ENCODE data around the gene SLC6A1.
"Not testable (repeated sequence)": the region's sequence is repeated elsewhere in the genome, so short reads cannot be mapped to it uniquely, and the experiment has no call there.

SLC6A1 gene

DNA sequence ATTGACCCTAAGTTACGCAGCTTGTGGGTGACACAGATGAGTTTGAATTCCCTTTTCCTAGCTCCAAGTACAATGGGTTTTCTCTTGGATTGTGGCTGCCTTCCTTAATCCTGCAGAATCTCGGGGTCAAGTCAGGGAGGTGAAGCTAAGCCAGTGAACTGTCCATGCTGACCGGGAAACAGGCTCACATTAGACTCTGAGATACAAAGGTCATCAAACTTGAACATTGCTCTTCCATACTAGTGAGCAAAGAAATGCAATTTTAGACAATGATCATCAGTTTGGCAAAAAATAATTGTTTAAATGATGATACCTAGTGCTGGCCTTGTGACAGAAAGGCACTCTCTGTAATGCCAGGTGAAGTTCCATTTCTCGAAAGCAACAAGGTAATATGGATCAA is 31.6 kb downstream of the SLC6A1 start:
- DNase-seq = no peak

DNA sequence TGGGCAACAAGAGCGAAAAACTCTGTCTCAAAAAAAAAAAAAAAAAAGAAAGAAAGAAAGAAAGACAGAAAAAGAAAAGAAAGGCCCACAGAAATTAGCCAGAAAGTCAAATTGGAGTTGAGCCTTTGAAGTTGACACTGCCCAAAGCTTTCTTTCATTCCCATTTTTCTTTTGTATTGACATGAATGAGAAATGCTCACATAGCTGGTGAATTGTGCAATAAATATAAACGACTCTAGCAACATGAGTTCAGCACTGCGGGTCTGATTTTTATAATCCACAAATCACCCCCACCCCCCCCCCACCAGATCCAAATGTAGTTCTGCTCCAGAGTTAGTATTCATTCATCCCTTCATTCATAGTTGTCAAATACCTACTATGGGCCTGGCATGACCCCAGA is 37.4 kb downstream of the SLC6A1 start:
- DNase-seq = no peak

GRCh38 chr3:11033871-11034270 is 41.3 kb downstream of the SLC6A1 start:
- no peak for DNase-seq

DNA sequence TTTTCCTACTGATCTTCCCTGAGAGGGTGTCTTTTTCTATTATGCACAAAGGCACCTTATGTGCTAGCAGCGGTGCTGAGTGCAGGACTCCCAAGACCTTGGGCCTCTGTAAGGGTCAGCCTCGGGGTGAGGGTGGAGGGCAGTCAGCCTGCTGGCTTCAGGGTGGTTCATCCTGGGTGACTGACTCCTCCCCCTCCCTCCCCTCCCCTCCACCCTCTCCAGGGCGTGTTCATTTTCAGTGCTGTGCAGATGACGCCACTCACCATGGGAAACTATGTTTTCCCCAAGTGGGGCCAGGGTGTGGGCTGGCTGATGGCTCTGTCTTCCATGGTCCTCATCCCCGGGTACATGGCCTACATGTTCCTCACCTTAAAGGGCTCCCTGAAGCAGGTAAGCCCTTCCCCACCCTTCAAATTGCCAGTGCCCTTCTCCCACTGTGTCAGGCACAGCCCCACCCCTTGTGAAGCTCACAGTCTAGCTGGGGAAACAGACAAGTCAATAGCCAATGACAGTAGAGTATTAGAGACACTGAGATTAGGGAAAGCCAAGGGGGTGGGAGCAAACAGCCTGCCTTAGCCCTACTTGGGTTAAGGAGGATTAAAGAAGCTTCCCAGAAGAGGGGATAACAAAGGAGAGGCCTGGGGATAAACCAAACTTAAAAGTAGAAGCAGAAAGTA is 41.9 kb downstream of the SLC6A1 start:
- no peak for DNase-seq

DNA sequence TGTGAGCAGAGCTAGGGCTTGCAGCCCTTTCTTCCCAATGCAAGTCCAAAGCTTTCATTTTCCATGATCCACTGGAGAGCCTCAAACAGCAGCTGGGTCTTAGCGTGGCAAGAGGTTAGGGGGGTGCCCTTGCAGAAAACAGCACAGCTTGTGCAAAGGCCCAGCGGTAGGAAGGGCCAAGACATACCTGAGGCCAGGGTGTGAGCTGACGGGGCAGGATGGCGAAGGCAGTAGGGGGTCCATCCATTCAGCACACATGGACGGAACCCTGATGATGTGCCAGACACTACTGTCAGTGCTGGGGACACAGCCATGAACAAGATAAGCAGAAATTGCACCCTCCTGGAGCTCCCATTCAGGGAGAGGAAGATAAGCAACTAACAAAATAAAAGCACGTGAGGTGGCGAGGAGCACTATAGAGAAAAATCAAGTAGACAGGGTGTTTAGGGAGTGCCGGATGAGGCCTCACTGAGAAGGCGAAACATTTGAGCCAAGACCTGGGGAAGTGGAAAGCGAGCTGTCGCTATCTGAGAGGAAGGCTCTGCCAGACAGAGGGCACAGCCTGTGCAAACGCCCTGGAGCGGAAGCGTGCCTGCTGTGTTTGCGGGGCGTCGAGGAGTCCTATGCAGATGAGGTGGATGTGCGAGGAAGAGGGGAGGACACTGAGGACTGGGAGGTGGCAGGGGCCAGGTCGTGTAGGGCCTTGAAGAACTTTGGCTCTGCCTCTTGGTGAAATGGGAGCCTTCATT is 43.4 kb downstream of the SLC6A1 start:
- DNase-seq = no peak

DNA sequence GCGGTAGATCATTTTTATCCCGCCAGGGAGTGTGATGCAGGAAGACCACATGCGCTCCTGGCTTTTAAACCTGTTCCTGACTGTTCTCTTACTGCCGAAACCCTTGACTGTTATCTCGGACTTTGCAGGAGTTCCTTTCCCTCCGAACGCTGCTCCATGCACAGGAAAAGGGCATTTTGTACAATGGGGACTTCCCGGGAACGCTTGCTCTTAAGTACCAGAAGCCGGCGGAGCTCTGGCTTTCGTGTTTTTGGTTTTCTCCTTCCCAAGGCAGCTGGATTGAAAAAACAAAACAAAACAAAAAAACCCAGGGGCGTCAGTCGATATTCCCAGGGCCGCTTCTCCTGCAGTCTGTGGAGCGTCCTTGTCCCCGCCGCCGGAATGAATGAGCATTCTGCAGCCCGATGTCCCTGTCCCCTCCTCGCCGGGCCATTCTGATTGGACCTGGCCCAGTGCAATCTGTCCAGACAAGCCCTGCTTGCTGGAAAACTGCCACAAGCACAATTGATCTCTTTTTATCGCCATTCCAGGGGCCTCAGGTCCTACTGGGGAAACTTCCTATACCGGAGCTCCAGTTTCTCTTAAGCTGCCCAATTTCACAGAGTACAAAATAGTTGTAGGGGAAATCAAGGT is 44.8 kb downstream of the SLC6A1 start:
- no peak for DNase-seq

DNA sequence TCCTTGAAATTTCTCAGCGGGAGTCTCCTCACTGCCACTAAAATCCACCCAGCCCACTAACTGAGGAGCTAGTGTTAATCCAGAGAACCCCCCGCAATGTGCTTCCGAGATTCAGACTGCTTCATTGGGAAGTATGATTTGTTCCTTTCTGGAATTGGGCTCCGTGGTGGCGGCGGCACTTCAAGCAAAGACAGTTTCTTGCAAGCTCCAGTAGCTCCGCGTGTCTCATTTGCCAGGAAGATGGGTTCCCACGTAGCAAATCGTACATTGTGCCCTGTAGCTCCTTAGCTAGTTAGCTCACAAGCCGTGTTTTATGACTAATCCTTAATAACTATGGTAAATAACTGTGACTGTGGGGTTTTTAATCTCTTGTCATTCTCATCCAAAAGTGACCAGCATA is 45.4 kb downstream of the SLC6A1 start:
- no peak for DNase-seq

- no peak for DNase-seq
Observed at GRCh38 chr3:11045536-11045935, 53.0 kb downstream of the SLC6A1 start.

DNA sequence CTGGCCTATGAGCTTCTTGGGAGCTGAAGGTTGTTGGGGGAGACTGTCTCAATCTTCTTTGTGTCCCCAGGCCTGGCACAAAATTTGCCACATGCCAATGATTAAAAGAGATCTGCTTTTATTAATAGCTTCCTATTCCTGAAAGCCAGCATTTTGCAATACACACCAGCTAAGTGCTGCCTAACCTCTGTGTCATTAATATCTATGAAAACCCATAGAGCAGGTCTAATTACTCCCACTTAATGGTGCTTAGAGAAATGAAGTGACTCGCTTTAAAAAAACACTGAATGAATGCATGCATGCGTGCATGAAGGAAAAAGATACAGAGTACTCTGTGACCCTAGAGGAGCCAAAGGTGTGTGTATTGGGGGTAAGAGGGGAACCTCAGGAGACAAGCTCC is 55.0 kb downstream of the SLC6A1 start:
- DNase-seq = no peak

DNA sequence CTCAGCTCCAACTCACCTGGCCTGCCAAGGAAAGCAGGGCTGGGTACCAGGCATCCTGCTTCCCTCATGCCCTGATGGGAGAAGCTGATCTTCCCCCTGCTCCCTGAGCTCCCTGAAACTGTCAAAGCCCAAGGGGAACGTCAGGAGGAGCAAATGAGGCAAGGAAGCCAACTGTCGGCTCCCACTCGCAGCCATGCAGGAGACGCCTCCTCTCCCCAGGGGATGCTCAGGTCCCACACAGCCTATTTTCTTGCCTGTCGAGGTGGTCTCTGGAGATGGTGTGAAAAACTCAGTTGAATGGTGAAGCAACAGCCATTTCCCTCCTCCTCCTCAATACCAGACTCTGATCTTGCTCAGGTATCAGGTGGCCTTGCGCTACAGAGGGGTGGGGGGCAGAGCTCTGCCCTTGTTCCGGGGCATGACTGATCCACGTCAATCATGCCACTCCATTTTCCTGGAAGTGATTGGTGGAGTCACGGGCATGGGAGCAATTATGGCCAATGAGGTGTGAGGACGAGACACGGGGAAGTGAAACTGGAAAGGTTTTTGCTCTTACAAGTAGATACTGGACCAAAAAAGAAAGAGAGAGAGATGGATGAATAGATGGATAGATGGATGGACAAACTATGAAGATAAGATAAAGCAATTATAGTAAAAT is 58.2 kb downstream of the SLC6A1 start:
- DNase-seq = no peak

DNA sequence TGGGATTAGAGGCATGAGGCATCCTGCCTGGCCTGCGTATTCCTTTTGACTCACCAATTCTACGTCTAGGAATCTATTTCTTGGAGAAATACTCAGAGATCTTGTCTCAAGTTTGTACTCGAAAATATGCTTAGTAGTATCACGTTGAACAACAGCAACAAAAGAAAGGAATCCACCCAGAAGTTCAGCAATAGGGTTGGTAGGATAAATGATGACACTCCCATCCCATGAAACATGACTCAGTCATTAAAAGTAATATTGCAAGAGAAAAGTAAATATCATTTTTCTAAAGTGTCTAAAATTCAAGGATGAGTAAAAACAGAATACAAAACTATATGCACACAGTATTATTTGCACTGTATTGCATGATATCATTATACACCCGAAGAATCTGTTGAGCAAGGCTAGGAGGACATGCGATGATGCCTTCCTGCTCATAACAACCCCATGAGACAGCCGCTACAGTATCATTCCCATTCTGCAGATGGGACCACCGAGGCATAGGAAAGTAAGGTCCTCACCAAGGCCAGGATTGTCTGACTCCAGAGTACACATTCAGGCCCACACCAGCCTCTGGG is 61.5 kb downstream of the SLC6A1 start:
- DNase-seq = no peak

DNA sequence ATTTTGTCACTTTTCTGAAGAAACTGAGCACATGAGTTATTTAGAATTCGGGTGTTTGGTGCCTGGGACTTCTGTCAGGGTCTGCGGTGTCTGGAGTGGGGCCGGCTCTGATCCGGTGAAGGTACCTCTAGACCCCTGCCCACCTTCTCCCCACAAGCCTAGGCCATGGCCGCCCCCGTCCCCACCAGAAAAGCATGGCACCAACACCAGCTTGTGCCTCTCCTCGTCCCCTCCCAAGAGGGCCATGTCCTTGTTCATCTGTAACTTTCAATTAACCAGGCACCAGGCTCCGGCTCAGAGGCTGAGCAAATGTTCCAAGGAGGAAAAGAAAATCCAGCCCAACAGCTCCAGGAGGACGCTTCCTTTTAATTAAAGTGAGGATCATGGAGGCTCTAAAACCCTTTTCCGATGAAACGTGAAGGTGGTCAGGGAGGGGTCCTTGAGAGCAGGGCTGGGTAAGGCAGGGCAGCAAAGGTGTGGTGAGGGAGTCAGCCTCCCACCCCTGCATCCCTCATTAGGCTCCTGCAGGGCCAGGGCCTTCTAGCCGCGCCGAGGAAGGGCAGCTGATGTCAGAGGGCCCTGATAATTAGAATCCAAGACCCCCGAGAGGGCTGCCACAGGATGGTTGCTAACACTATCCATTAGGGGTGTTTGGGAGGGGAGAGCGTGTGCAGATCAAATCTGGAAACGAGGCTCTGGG is 62.3 kb downstream of the SLC6A1 start:
- DNase-seq = no peak

GRCh38 chr3:11055496-11055895 is 62.9 kb downstream of the SLC6A1 start:
- no peak for DNase-seq

GRCh38 chr3:11056531-11057050 is 64.0 kb downstream of the SLC6A1 start:
- DNase-seq = no peak

GRCh38 chr3:11057655-11058054 is 65.1 kb downstream of the SLC6A1 start:
- no peak for DNase-seq

- peak; percentile 12 for DNase-seq
Observed at GRCh38 chr3:11059090-11059798, 66.7 kb downstream of the SLC6A1 start.

- no peak for DNase-seq
Observed at GRCh38 chr3:11059799-11060115, 67.2 kb downstream of the SLC6A1 start.

- peak; percentile 13 for DNase-seq
Observed at GRCh38 chr3:11060500-11061251, 68.1 kb downstream of the SLC6A1 start.

GRCh38 chr3:11061268-11061871 is 68.8 kb downstream of the SLC6A1 start:
- not testable (repeated sequence) for DNase-seq

DNA sequence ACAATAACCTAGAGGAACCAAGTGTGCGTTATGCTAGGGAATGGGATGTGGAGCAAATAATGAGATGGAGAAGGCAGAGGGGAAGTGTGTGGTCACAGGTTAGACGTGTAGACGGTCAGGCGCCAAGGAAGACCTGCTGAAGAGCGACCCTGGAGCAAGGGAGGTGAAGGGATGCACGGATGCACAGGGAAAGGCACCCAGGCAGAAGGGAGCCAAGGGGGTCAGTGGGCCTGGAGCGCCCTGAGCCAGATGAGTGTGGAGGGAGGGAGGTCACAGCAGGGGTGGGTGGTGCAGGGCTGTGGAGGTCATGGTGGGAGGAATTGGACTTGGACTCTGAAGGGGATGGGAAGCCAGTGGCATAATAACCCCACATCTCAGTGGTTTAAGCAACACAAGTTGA is 70.2 kb downstream of the SLC6A1 start:
- DNase-seq = no peak

Measured in GDM1 (cell line).